DOHH2 (cell line): ENCODE data around the gene ATP10B.

Source experiments
- CTCF ChIP-seq: fragments of 200-600 bp; sonication (generic); IDR thresholded peaks from one replicate; pipeline ENCODE4 v1.5.1; 2014; ENCODE audit warnings: antibody characterized with exemption, mild to moderate bottlenecking, low read depth, low read length; ENCODE audit not compliant: poor library complexity, severe bottlenecking
- EZH2phosphoT487 ChIP-seq: fragments of 200-600 bp; sonication (generic); IDR thresholded peaks from 2 replicates; pipeline ENCODE4 v1.6.1; 2017; ENCODE audit warnings: borderline replicate concordance, mild to moderate bottlenecking, antibody characterized with exemption, low read length, moderate library complexity, mixed read lengths

GRCh38 chr5:160747559-160747958 lies 104.5 kb downstream of the ATP10B start:
- TF ChIP-seq CTCF (no peak), EZH2phosphoT487 (no peak)
